Measurements from ENCODE around the gene RBM20. TPM values are rescaled to one million over a fixed set of nuclear protein-coding genes. Genes with fewer than 3 reads are reported as not detected.
"Not testable (repeated sequence)": the region's sequence is repeated elsewhere in the genome, so short reads cannot be mapped to it uniquely, and the experiment has no call there.

Gene RBM20
- total and polyA plus RNA-seq, 5 donors from 2014 or later: 0.15 to 0.72 TPM; not detected in 3

- H3K4me3 Mint-ChIP-seq: no peak overlapping the region
- Histone ChIP-seq H3K4me3 (ENCODE audit: low read depth, low read length) (no peak overlapping the region), H3K4me1 (ENCODE audit: control insufficient read depth, insufficient read depth, low read length, poor library complexity, severe bottlenecking) (no peaks in the 10 kb centered on the region), H3K27me3 (ENCODE audit: control insufficient read depth, insufficient read depth, low read length) (peaks cover 59% of the 10 kb centered on the region), H3K9me3 (ENCODE audit: control insufficient read depth in 2 of 2, low read length in 2 of 2) (no peaks in the 10 kb centered on the region), H3K27ac (ENCODE audit: insufficient read depth, low read length, poor library complexity, severe bottlenecking) (no peak overlapping the region), H3K36me3 (ENCODE audit: control insufficient read depth, insufficient read depth, low read length) (no peaks in the 10 kb centered on the region)
- peaks cover 0 to 5% (median 0%) of the 10 kb centered on the region in 4 donors for H3K4me1 Mint-ChIP-seq
- H3K36me3 Mint-ChIP-seq: no peaks in the 10 kb centered on the region
- peaks cover 0 to 1% (median 0%) of the 10 kb centered on the region in 7 donors for H3K9me3 Mint-ChIP-seq
- peaks cover 73% of the 10 kb centered on the region for H3K27me3 Mint-ChIP-seq
- H3K27ac Mint-ChIP-seq: no peak overlapping the region
- DNase-seq (peak in 1 of 3 donors; percentile 31), ATAC-seq (ENCODE audit: low read depth in 2 of 2) (no peak)
Observed at GRCh38 chr10:110651044-110651958, 7.2 kb downstream of the RBM20 start.

GRCh38 chr10:110652475-110653118, 8.5 kb downstream of the RBM20 start:
- no peak overlapping the region for H3K27ac ChIP-seq (ENCODE audit: insufficient read depth, low read length, poor library complexity, severe bottlenecking)
- ATAC-seq (ENCODE audit: low read depth in 2 of 2) (no peak), DNase-seq (no peak)
- no peaks in the 10 kb centered on the region for H3K36me3 Mint-ChIP-seq
- H3K27me3 ChIP-seq (ENCODE audit: control insufficient read depth, insufficient read depth, low read length): peaks cover 50% of the 10 kb centered on the region
- H3K4me3 Mint-ChIP-seq: peak overlapping the region in 1 of 4 donors; percentile 57
- H3K27me3 Mint-ChIP-seq: peaks cover 68% of the 10 kb centered on the region
- no peaks in the 10 kb centered on the region for H3K36me3 ChIP-seq (ENCODE audit: control insufficient read depth, insufficient read depth, low read length)
- peaks cover 0 to 1% (median 0%) of the 10 kb centered on the region in 7 donors for H3K9me3 Mint-ChIP-seq
- no peaks in the 10 kb centered on the region for H3K4me1 ChIP-seq (ENCODE audit: control insufficient read depth, insufficient read depth, low read length, poor library complexity, severe bottlenecking)
- peaks cover 0 to 5% (median 0%) of the 10 kb centered on the region in 4 donors for H3K4me1 Mint-ChIP-seq
- H3K9me3 ChIP-seq (ENCODE audit: control insufficient read depth in 2 of 2, low read length in 2 of 2): no peaks in the 10 kb centered on the region
- no peak overlapping the region for H3K27ac Mint-ChIP-seq
- H3K4me3 ChIP-seq (ENCODE audit: low read depth, low read length): no peak overlapping the region

- H3K27me3 Mint-ChIP-seq: peaks cover 48% of the 10 kb centered on the region
- no peak overlapping the region for H3K27ac Mint-ChIP-seq
- no peak overlapping the region for H3K27ac ChIP-seq (ENCODE audit: insufficient read depth, low read length, poor library complexity, severe bottlenecking)
- H3K4me3 Mint-ChIP-seq: no peak overlapping the region
- no peaks in the 10 kb centered on the region for H3K36me3 Mint-ChIP-seq
- H3K4me1 ChIP-seq (ENCODE audit: control insufficient read depth, insufficient read depth, low read length, poor library complexity, severe bottlenecking): no peaks in the 10 kb centered on the region
- H3K4me1 Mint-ChIP-seq: peaks cover 0 to 5% (median 0%) of the 10 kb centered on the region in 4 donors
- peaks cover 35% of the 10 kb centered on the region for H3K27me3 ChIP-seq (ENCODE audit: control insufficient read depth, insufficient read depth, low read length)
- no peak overlapping the region for H3K4me3 ChIP-seq (ENCODE audit: low read depth, low read length)
- H3K9me3 Mint-ChIP-seq: peaks cover 0 to 5% (median 0%) of the 10 kb centered on the region in 7 donors
- no peaks in the 10 kb centered on the region for H3K9me3 ChIP-seq (ENCODE audit: control insufficient read depth in 2 of 2, low read length in 2 of 2)
- DNase-seq (no peak), ATAC-seq (ENCODE audit: low read depth in 2 of 2) (no peak)
- H3K36me3 ChIP-seq (ENCODE audit: control insufficient read depth, insufficient read depth, low read length): no peaks in the 10 kb centered on the region
Observed at GRCh38 chr10:110655320-110655719, 11.2 kb downstream of the RBM20 start.

- Histone ChIP-seq H3K4me1 (ENCODE audit: control insufficient read depth, insufficient read depth, low read length, poor library complexity, severe bottlenecking) (no peaks in the 10 kb centered on the region), H3K27me3 (ENCODE audit: control insufficient read depth, insufficient read depth, low read length) (peaks cover 34% of the 10 kb centered on the region), H3K27ac (ENCODE audit: insufficient read depth, low read length, poor library complexity, severe bottlenecking) (no peak overlapping the region), H3K36me3 (ENCODE audit: control insufficient read depth, insufficient read depth, low read length) (no peaks in the 10 kb centered on the region), H3K9me3 (ENCODE audit: control insufficient read depth in 2 of 2, low read length in 2 of 2) (no peaks in the 10 kb centered on the region), H3K4me3 (ENCODE audit: low read depth, low read length) (no peak overlapping the region)
- H3K27me3 Mint-ChIP-seq: peaks cover 47% of the 10 kb centered on the region
- ATAC-seq (ENCODE audit: low read depth in 2 of 2) (no peak), DNase-seq (no peak)
- no peaks in the 10 kb centered on the region for H3K36me3 Mint-ChIP-seq
- H3K27ac Mint-ChIP-seq: no peak overlapping the region
- H3K4me3 Mint-ChIP-seq: no peak overlapping the region
- peaks cover 0 to 2% (median 0%) of the 10 kb centered on the region in 4 donors for H3K4me1 Mint-ChIP-seq
- peaks cover 0 to 5% (median 0%) of the 10 kb centered on the region in 7 donors for H3K9me3 Mint-ChIP-seq
Observed at GRCh38 chr10:110656612-110657011, 12.5 kb downstream of the RBM20 start.

- no peaks in the 10 kb centered on the region for H3K36me3 ChIP-seq (ENCODE audit: control insufficient read depth, insufficient read depth, low read length)
- no peak overlapping the region for H3K4me3 ChIP-seq (ENCODE audit: low read depth, low read length)
- no peak overlapping the region for H3K27ac ChIP-seq (ENCODE audit: insufficient read depth, low read length, poor library complexity, severe bottlenecking)
- no peaks in the 10 kb centered on the region for H3K4me1 ChIP-seq (ENCODE audit: control insufficient read depth, insufficient read depth, low read length, poor library complexity, severe bottlenecking)
- Mint-ChIP-seq H3K27ac (no peak overlapping the region), H3K4me1 (peaks cover 0 to 2% (median under 1%) of the 10 kb centered on the region in 4 donors), H3K9me3 (peaks cover 0 to 4% (median 0%) of the 10 kb centered on the region in 7 donors), H3K27me3 (peaks cover 42% of the 10 kb centered on the region), H3K36me3 (no peaks in the 10 kb centered on the region), H3K4me3 (no peak overlapping the region)
- no peak for ATAC-seq (ENCODE audit: low read depth in 2 of 2)
- peaks cover 23% of the 10 kb centered on the region for H3K27me3 ChIP-seq (ENCODE audit: control insufficient read depth, insufficient read depth, low read length)
- no peak for DNase-seq
- no peaks in the 10 kb centered on the region for H3K9me3 ChIP-seq (ENCODE audit: control insufficient read depth in 2 of 2, low read length in 2 of 2)
Observed at GRCh38 chr10:110657973-110658691, 14.0 kb downstream of the RBM20 start.

GRCh38 chr10:110659558-110659957, 15.4 kb downstream of the RBM20 start:
- ATAC-seq (ENCODE audit: low read depth in 2 of 2): no peak
- H3K27me3 ChIP-seq (ENCODE audit: control insufficient read depth, insufficient read depth, low read length): peaks cover 13% of the 10 kb centered on the region
- H3K36me3 ChIP-seq (ENCODE audit: control insufficient read depth, insufficient read depth, low read length): no peaks in the 10 kb centered on the region
- Mint-ChIP-seq H3K4me3 (no peak overlapping the region), H3K36me3 (no peaks in the 10 kb centered on the region), H3K9me3 (peaks cover 0 to 4% (median 0%) of the 10 kb centered on the region in 7 donors), H3K4me1 (peaks cover 0 to 2% (median under 1%) of the 10 kb centered on the region in 4 donors), H3K27me3 (peaks cover 31% of the 10 kb centered on the region), H3K27ac (no peak overlapping the region)
- H3K9me3 ChIP-seq (ENCODE audit: control insufficient read depth in 2 of 2, low read length in 2 of 2): no peaks in the 10 kb centered on the region
- no peak overlapping the region for H3K4me3 ChIP-seq (ENCODE audit: low read depth, low read length)
- H3K27ac ChIP-seq (ENCODE audit: insufficient read depth, low read length, poor library complexity, severe bottlenecking): no peak overlapping the region
- no peaks in the 10 kb centered on the region for H3K4me1 ChIP-seq (ENCODE audit: control insufficient read depth, insufficient read depth, low read length, poor library complexity, severe bottlenecking)
- no peak for DNase-seq

GRCh38 chr10:110660289-110660688, 16.2 kb downstream of the RBM20 start:
- ATAC-seq (ENCODE audit: low read depth in 2 of 2): not testable (repeated sequence)

More at GRCh38 chr10:110660289-110660688, 16.2 kb downstream of the RBM20 start:
- H3K4me1 Mint-ChIP-seq; H3K9me3 ChIP-seq (ENCODE audit: control insufficient read depth in 2 of 2, low read length in 2 of 2); H3K36me3 ChIP-seq (ENCODE audit: control insufficient read depth, insufficient read depth, low read length); H3K27ac Mint-ChIP-seq; H3K27me3 ChIP-seq (ENCODE audit: control insufficient read depth, insufficient read depth, low read length); DNase-seq; H3K36me3 Mint-ChIP-seq; H3K27ac ChIP-seq (ENCODE audit: insufficient read depth, low read length, poor library complexity, severe bottlenecking); H3K4me3 Mint-ChIP-seq; H3K9me3 Mint-ChIP-seq; H3K4me3 ChIP-seq (ENCODE audit: low read depth, low read length); H3K4me1 ChIP-seq (ENCODE audit: control insufficient read depth, insufficient read depth, low read length, poor library complexity, severe bottlenecking): not testable (repeated sequence)
- H3K27me3 Mint-ChIP-seq: peaks cover 35% of the 10 kb centered on the region

Data from CD4-positive, CD25-positive, alpha-beta regulatory T cell (primary cell).